ENCODE measurements around the gene TRPM8. TPM values are rescaled to one million over a fixed set of nuclear protein-coding genes. Genes with fewer than 3 reads are reported as not detected.
"Not testable (repeated sequence)": the region's sequence is repeated elsewhere in the genome, so short reads cannot be mapped to it uniquely, and the experiment has no call there.

Gene TRPM8
- total RNA-seq, 3 donors from 2014 or later (not counting 1 experiment from before 2014, with no cell fraction given): not detected

- Histone ChIP-seq H3K9me3 (ENCODE audit: control insufficient read depth, insufficient read depth, low read length) (no peaks in the 10 kb centered on the region), H3K4me1 (ENCODE audit: control insufficient read depth, insufficient read depth, low read length) (peaks cover 22% of the 10 kb centered on the region), H3K36me3 (ENCODE audit: control insufficient read depth, insufficient read depth, low read length) (no peaks in the 10 kb centered on the region), H3K27me3 (ENCODE audit: control insufficient read depth, insufficient read depth, low read length) (no peaks in the 10 kb centered on the region), H3K4me3 (ENCODE audit: low read length) (no peak overlapping the region), H3K27ac (ENCODE audit: low read length) (no peak overlapping the region)
- no peaks in the 10 kb centered on the region for H3K9me3 Mint-ChIP-seq
- no peaks in the 10 kb centered on the region for H3K36me3 Mint-ChIP-seq
- peaks cover 5 to 21% of the 10 kb centered on the region in 2 donors for H3K27me3 Mint-ChIP-seq (ENCODE audit: low read depth in 2 of 2)
- H3K27ac Mint-ChIP-seq: no peak overlapping the region
- peaks cover 11 to 17% of the 10 kb centered on the region in 2 donors for H3K4me1 Mint-ChIP-seq
- intact Hi-C loops (cut with micrococcal nuclease): no loop called here
- DNase-seq (no peak), ATAC-seq (no peak)
- H3K4me3 Mint-ChIP-seq: no peak overlapping the region
- WGBS (ENCODE audit: insufficient coverage): 89% methylated on average over 10 of the region's 10 CpGs
- no peak for TF ChIP-seq CTCF (IDR thresholded peaks at IDR 0.05)
Observed at GRCh38 chr2:233965032-233965603, 47.9 kb downstream of the TRPM8 start.

- H3K27ac Mint-ChIP-seq; H3K4me3 ChIP-seq (ENCODE audit: low read length); H3K9me3 ChIP-seq (ENCODE audit: control insufficient read depth, insufficient read depth, low read length); DNase-seq; H3K36me3 Mint-ChIP-seq; intact Hi-C loops (cut with micrococcal nuclease); H3K4me3 Mint-ChIP-seq; H3K36me3 ChIP-seq (ENCODE audit: control insufficient read depth, insufficient read depth, low read length); H3K27ac ChIP-seq (ENCODE audit: low read length); H3K27me3 ChIP-seq (ENCODE audit: control insufficient read depth, insufficient read depth, low read length); H3K9me3 Mint-ChIP-seq; ATAC-seq: not testable (repeated sequence)
- H3K27me3 Mint-ChIP-seq (ENCODE audit: low read depth in 2 of 2): peaks cover 7 to 16% of the 10 kb centered on the region in 2 donors
- peaks cover 11 to 17% of the 10 kb centered on the region in 2 donors for H3K4me1 Mint-ChIP-seq
- WGBS (ENCODE audit: insufficient coverage): 89% methylated on average over 7 of the region's 7 CpGs
- H3K4me1 ChIP-seq (ENCODE audit: control insufficient read depth, insufficient read depth, low read length): peaks cover 22% of the 10 kb centered on the region
Observed at GRCh38 chr2:233965646-233966045, 48.5 kb downstream of the TRPM8 start.

- Mint-ChIP-seq H3K9me3 (no peaks in the 10 kb centered on the region), H3K4me3 (no peak overlapping the region), H3K27me3 (ENCODE audit: low read depth in 2 of 2) (peaks cover 11 to 18% of the 10 kb centered on the region in 2 donors), H3K27ac (no peak overlapping the region), H3K4me1 (peaks cover 11 to 17% of the 10 kb centered on the region in 2 donors), H3K36me3 (no peaks in the 10 kb centered on the region)
- H3K4me3 ChIP-seq (ENCODE audit: low read length): no peak overlapping the region
- WGBS (ENCODE audit: insufficient coverage): 84% methylated on average over 6 of the region's 7 CpGs
- intact Hi-C loops (cut with micrococcal nuclease): no loop called here
- H3K36me3 ChIP-seq (ENCODE audit: control insufficient read depth, insufficient read depth, low read length): no peaks in the 10 kb centered on the region
- H3K9me3 ChIP-seq (ENCODE audit: control insufficient read depth, insufficient read depth, low read length): no peaks in the 10 kb centered on the region
- DNase-seq (no peak), ATAC-seq (no peak)
- no peaks in the 10 kb centered on the region for H3K27me3 ChIP-seq (ENCODE audit: control insufficient read depth, insufficient read depth, low read length)
- TF ChIP-seq CTCF (IDR thresholded peaks at IDR 0.05): no peak
- peaks cover 22% of the 10 kb centered on the region for H3K4me1 ChIP-seq (ENCODE audit: control insufficient read depth, insufficient read depth, low read length)
- no peak overlapping the region for H3K27ac ChIP-seq (ENCODE audit: low read length)
Observed at GRCh38 chr2:233966388-233966787, 49.2 kb downstream of the TRPM8 start.

GRCh38 chr2:233967164-233967563 lies 50.0 kb downstream of the TRPM8 start:
- WGBS (ENCODE audit: insufficient coverage): 38% methylated on average over 1 of the region's 2 CpGs
- Mint-ChIP-seq H3K9me3 (no peaks in the 10 kb centered on the region), H3K27ac (peak overlapping the region in 1 of 2 donors; percentile 23), H3K27me3 (ENCODE audit: low read depth in 2 of 2) (peaks cover 12 to 21% of the 10 kb centered on the region in 2 donors), H3K4me3 (no peak overlapping the region), H3K4me1 (peaks cover 11 to 17% of the 10 kb centered on the region in 2 donors), H3K36me3 (no peaks in the 10 kb centered on the region)
- Histone ChIP-seq H3K9me3 (ENCODE audit: control insufficient read depth, insufficient read depth, low read length) (no peaks in the 10 kb centered on the region), H3K27ac (ENCODE audit: low read length) (no peak overlapping the region), H3K4me3 (ENCODE audit: low read length) (no peak overlapping the region), H3K4me1 (ENCODE audit: control insufficient read depth, insufficient read depth, low read length) (peaks cover 22% of the 10 kb centered on the region), H3K36me3 (ENCODE audit: control insufficient read depth, insufficient read depth, low read length) (no peaks in the 10 kb centered on the region), H3K27me3 (ENCODE audit: control insufficient read depth, insufficient read depth, low read length) (no peaks in the 10 kb centered on the region)
- DNase-seq: no peak
- no peak for TF ChIP-seq CTCF (IDR thresholded peaks at IDR 0.05)
- intact Hi-C loops (cut with micrococcal nuclease): no loop called here
- peak in 1 of 3 donors; percentile 55 for ATAC-seq

Data from natural killer cell (primary cell).